CD4-positive, alpha-beta T cell treated with Interleukin-1 beta for 1 hour (primary cell): ENCODE measurements around the gene ZNF562.

Experiments
- DNase-seq, 2 donors: peaks; one replicate each; pipeline ENCODE4 v3.0.0-alpha.2; 2020 to 2022

Gene ZNF562

DNA sequence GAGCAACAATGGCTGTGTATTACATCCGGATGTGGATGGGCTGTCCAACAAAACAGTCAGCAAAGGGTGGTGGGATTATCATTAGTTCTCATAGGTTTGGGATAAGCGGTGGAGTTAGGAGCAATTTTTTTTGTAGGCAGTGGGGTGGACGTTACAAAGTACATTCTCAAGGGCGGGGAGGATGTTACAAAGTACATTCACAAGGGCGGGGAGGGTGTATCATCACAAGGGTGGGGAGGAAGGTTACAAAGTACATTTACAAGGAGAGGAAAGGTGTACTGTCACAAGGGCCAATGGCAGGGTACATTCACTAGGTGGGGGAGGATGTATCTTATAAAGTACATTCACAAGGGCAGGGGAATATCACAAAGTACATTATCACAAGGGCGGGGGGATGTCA, 33.1 kb downstream of the ZNF562 start:
- DNase-seq = no peak

DNA sequence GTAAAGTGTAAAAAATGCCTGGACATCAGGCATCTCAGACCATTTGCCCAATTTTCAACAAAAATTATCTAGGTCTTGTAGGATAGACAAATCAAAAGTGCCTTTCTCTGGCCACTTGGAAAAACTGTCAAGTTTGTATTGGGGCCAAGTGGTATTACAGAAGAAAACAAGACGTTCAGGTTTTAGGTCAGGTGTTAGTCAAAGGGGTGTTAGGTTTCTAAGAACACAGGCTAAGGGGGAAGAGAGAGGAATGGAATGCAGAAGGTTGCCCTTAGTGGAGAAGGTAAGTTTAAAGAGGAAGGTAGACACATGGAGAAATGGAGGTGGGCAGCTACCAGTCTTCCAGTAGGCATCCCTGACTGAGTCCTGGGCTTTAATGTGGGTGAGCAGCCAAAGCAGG, 33.9 kb downstream of the ZNF562 start:
- DNase-seq = no peak

DNA sequence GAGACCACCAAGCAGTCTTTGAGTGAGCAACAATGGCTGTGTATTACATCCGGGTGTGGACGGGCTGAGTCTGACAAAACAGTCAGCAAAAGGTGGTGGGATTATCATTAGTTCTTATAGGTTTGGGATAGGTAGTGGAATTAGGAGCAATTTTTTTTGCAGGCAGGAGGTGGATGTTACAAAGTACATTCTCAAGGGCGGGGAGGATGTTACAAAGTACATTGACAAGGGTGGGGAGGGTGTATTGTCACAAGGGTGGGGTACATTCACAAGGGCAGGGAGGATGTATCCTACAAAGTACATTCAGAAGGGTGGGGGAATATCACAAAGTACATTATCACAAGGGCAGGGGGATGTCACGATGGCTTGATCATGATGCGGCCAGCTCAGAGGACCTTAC, 38.9 kb downstream of the ZNF562 start:
- no peak for DNase-seq

DNA sequence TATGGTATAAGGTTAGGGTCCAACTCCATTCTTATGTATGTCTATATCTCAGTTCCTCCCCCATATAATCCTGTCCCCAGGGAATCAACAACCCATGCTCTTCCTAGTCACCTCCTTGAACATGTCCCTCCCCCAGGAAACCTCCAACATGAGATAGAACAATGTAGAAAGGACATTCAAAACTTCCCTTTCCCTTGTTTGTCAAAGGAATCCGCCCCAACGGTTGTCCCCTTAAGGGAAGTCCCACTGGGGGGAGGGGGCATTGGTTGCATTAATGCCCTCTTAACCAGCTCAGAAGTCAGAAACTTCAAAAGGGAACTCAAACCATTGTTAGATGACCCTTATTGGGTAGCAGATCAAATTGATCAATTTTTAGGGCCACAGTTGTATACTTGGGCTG, 47.0 kb downstream of the ZNF562 start:
- no peak for DNase-seq

DNA sequence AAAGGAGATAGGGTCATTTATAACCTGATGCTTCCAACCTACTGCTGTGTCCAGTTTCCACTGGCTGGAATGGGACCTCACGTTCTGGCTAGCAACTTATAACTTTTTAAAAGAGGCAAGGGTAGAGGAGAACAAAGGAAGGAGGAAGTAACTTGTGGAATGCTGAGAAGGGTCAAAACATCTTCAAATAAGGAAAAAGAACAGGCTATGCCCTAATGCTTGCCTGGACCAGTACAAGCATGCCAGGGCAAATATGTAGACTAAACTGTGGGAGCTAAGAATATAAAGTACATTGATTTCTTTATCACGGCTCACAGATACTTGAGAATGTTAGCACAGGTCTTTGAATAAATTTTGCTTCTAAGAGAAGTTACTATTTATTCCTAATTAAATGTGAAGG, 52.4 kb downstream of the ZNF562 start:
- DNase-seq = no peak

DNA sequence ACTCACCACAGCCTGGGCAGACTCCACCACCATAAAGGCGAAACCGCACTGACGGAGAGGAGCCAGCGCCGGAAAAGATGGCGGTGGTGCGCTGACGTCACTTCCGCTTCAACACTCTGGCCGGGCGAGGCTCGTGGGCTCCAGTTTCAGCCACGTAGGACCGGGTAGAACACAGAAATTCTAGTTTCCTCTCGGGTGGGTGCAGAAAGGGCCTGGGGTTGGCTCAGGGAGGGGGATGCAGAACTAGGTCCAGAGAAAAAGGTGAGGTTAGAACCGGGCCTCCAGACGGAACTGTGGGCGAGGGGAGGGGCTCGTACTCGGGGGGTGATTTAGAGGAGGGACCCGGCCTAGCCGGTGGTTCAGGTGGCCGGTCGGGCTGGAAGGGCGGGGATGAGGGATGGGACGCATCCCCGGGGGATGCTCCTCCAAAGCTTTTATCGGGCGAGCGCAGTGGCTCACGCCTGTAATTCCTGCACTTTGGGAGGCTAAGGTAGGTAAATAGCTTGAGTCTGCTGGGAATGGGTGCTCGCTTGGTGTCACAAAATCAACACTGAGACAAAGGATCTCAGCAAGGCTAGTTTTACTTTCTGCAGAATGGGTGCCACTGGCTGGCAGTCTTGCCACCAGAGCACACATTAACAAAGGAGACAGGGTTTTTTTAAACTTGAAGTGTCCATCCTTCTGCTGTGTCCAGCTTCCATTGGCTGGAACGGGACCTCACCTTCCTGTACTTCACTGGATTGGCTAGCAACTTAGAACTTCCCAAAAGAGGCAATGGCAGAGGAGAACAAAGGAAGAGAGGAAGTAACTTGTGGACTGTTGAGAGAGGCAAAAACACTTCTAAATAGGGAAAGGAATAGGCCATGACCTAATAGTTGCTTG, 53.5 kb downstream of the ZNF562 start, which contains the start of gene ZNF561:
ZNF561 (minus strand) TSS at position 77 of the 882 bp plus-strand sequence. CDS start 1,776 bp downstream, outside the sequence.
- DNase-seq = peak; percentile 89 to 90

DNA sequence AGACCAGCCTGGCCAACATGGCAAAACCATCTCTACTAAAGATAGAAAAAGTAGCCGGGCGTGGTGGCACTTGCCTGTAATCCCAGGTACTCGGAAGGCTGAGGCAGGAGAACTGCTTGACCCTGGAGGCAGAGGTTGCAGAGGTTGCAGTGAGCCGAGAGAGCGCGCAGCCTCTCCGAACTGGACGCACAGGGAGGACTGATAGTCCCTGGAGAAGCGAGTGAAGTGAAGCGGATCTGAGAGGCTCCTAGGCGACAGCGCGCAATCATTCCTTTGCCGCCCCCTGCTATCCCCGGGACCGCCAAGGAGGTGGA, 54.1 kb downstream of the ZNF562 start:
- no peak for DNase-seq

DNA sequence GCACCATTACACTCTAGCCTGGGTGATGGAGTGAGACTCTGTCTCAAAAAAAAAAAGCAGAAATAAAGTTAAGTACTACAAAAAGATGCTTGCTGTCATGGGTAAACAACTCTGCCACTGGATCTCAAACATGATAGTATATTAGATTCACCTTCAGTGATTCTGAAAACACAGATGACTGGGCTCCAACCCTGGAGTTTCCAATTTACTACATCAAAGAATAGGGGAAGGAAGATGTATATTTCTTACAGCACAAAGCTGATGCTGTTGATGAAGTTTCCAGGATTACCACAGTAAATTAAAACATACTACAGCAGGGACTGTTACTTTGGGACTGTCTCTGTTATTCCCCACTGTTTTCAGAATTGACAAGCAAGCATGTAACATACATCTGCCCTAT, 59.1 kb downstream of the ZNF562 start:
- no peak for DNase-seq

DNA sequence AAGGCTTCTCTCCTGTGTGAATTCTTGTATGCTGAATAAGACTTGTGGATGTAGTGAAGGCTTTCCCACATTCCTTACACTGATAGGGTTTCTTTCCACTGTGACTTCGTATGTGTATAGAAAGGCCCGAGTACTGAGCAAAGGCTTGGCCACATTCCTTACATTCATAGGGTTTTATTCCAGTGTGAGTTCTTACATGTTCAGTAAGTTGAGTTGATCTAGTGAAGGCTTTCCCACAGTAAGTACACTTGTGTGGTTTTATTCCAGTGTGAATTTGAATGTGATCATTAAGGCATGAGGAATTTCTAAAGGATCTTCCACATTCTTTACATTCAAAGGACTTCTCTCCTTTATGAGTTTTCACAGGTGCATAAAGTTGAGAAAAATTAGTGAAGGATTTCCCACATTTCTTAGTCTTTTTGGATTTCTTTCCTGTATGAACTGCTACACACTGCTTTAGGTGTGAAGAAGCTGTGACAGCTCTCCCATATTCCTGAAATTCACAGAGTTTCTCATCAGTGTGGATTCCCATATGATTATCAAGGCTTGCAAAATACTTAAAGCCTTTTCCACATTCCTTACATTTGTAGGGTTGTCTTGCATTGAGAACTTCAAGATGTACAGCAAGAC, 64.3 kb downstream of the ZNF562 start:
- DNase-seq = no peak

DNA sequence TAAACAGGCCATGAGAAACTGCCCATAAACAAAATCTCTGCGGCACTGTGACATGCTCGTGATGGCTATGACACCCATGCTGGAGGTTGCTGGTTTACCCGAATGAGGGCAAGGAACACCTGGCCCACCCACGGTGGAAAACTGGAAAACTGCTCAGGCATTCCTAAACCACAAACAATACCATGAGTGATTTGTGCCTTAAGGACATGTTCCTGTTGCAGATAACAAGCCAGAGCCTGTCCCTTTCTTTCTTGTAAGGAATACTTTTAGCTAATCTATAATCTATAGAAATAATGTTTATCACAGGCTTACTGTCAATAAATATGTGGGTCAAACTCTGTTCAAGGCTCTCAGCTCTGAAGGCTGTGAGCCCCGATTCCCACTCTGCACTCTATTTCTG, 66.0 kb downstream of the ZNF562 start:
- no peak for DNase-seq

DNA sequence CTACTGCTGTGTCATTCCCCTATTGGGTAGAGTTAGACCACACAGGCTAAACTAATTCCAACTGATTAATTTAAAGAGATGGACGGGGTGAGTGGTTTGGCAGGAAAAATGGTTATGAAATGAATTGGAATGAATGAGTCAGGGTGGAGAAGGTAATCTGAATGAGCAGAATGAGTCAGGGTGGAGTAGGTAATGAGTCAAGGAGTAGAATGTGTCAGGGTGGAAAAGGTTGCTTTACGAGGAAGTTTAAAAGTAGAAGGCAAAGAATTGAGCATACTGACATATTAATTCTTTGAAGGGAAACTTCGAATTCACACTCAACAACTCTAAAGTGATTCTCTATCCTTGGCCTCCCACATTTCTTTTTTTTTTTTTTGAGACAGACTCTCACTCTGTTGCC, 77.9 kb downstream of the ZNF562 start:
- DNase-seq = no peak
